Neuronal stem cell (in vitro differentiated cells): ENCODE data around the gene ZNF865.
A peak's percentile ranks its signal among the peaks of the same experiment; 100 is the strongest.

Experiments
- DNase-seq: peaks from one replicate; pipeline ENCODE4 v3.0.0-alpha.2; 2013; ENCODE audit warnings: low spot score
- H2AFZ ChIP-seq: one replicate; pipeline ENCODE4 v1.6.1; 2013; ENCODE audit warnings: mild to moderate bottlenecking, low read length, inconsistent platforms
- H2AK5ac ChIP-seq: 2 replicates; pipeline ENCODE4 v1.6.1; 2013; ENCODE audit warnings: low read depth, mild to moderate bottlenecking, inconsistent platforms, low read length, moderate library complexity, mixed read lengths
- H2BK120ac ChIP-seq: 2 replicates; pipeline ENCODE4 v1.6.1; 2013; ENCODE audit warnings: low read depth, mild to moderate bottlenecking, inconsistent platforms, low read length, moderate library complexity, mixed read lengths
- H2BK12ac ChIP-seq: one replicate; pipeline ENCODE4 v1.6.1; 2013; ENCODE audit warnings: low read length, inconsistent platforms
- H2BK15ac ChIP-seq: 2 replicates; pipeline ENCODE4 v1.6.1; 2013; ENCODE audit warnings: mild to moderate bottlenecking, low read length, inconsistent platforms, mixed read lengths
- H2BK5ac ChIP-seq: one replicate; pipeline ENCODE4 v1.6.1; 2013; ENCODE audit warnings: inconsistent platforms, mild to moderate bottlenecking, low read length, moderate library complexity
- H3K14ac ChIP-seq: one replicate; pipeline ENCODE4 v1.6.1; 2013; ENCODE audit warnings: low read length, inconsistent platforms
- H3K18ac ChIP-seq: 2 replicates; pipeline ENCODE4 v1.6.1; 2013; ENCODE audit warnings: low read length, inconsistent platforms
- H3K23ac ChIP-seq: 2 replicates; pipeline ENCODE4 v1.6.1; 2013; ENCODE audit warnings: low read depth, mild to moderate bottlenecking, mixed read lengths, low read length, inconsistent platforms; ENCODE audit not compliant: poor library complexity
- H3K27ac ChIP-seq: replicated peaks from 3 replicates; pipeline ENCODE4 v1.5.1; 2013; ENCODE audit warnings: low read length, inconsistent platforms
- H3K27me3 ChIP-seq, 3 experiments: 2 replicates each; pipeline ENCODE4 v1.6.1; 2013; ENCODE audit warnings: low read length in 3 of 3, mild to moderate bottlenecking in 2 of 3, inconsistent platforms in 1 of 3, low read depth in 1 of 3, mixed read lengths in 1 of 3, moderate library complexity in 1 of 3; ENCODE audit not compliant: control insufficient read depth in 3 of 3, insufficient read depth in 3 of 3
- H3K36me3 ChIP-seq, 2 donors: replicated peaks in 1 of 2; 2 replicates each; pipeline ENCODE4 v1.6.1; 2013; ENCODE audit warnings: low read length in 2 of 2; ENCODE audit not compliant: control insufficient read depth in 2 of 2, insufficient read depth in 2 of 2
- H3K4ac ChIP-seq: 2 replicates; pipeline ENCODE4 v1.6.1; 2013; ENCODE audit warnings: inconsistent platforms, mild to moderate bottlenecking, low read length, moderate library complexity
- H3K4me1 ChIP-seq, 2 donors: 1 replicate in 1 of 2; 2 replicates in 1 of 2; pipeline ENCODE4 v1.6.1; 2013; ENCODE audit warnings: low read length in 2 of 2, low read depth in 1 of 2; ENCODE audit not compliant: control insufficient read depth in 2 of 2, insufficient read depth in 1 of 2
- H3K4me2 ChIP-seq: one replicate; pipeline ENCODE4 v1.6.1; 2013; ENCODE audit warnings: mild to moderate bottlenecking, low read length, inconsistent platforms; ENCODE audit not compliant: insufficient read depth, poor library complexity, severe bottlenecking
- H3K4me3 ChIP-seq, 2 donors: 2 replicates each; pipeline ENCODE4 v1.5.1; 2013; ENCODE audit warnings: low read length in 2 of 2, mild to moderate bottlenecking in 2 of 2, inconsistent platforms in 1 of 2, moderate library complexity in 1 of 2
- H3K79me1 ChIP-seq: one replicate; pipeline ENCODE4 v1.6.1; 2013; ENCODE audit warnings: low read depth, mild to moderate bottlenecking, inconsistent platforms, low read length, moderate library complexity
- H3K9ac ChIP-seq: one replicate; pipeline ENCODE4 v1.6.1; 2013; ENCODE audit warnings: mild to moderate bottlenecking, low read depth, low read length, inconsistent platforms; ENCODE audit not compliant: poor library complexity
- H3K9me3 ChIP-seq, 2 donors: replicated peaks in 1 of 2; 2 replicates each; pipeline versions ENCODE3 to v1.6.1; 2013; ENCODE audit warnings: low read length in 2 of 2, mild to moderate bottlenecking in 2 of 2, inconsistent platforms in 1 of 2, low read depth in 1 of 2, mixed read lengths in 1 of 2, moderate library complexity in 1 of 2; ENCODE audit not compliant: control insufficient read depth in 2 of 2, insufficient read depth in 1 of 2
- H4K8ac ChIP-seq: one replicate; pipeline ENCODE4 v1.6.1; 2013; ENCODE audit warnings: low read depth, mild to moderate bottlenecking, inconsistent platforms, low read length, moderate library complexity
- H4K91ac ChIP-seq: one replicate; pipeline ENCODE4 v1.6.1; 2013; ENCODE audit warnings: low read length, low read depth, mild to moderate bottlenecking, inconsistent platforms; ENCODE audit not compliant: poor library complexity
- WGBS, 2 donors: extraction: QIAGEN DNeasy Blood & Tissue Kit; methylation state at CpG; one replicate each; pipeline ENCODE4 v1.1.7; 2013; ENCODE audit warnings: missing lambda C conversion rate in 2 of 2, mixed read lengths in 1 of 2; ENCODE audit not compliant: insufficient read length in 2 of 2, insufficient replicate concordance in 1 of 2; ENCODE audit errors: extremely low coverage in 2 of 2; 5-methylcytosine and 5-hydroxymethylcytosine counted together

Gene ZNF865

GRCh38 chr19:55652311-55653128, 47.1 kb downstream of the ZNF865 start:
- no CpG with 5 or more reads among the region's 71 CpGs for WGBS, 2 donors
- Histone ChIP-seq H3K4ac (no peak overlapping the region), H2BK12ac (no peak overlapping the region), H2BK5ac (no peak overlapping the region), H3K14ac (no peak overlapping the region), H3K4me2 (no peak overlapping the region), H3K9me3 (no peaks in the 10 kb centered on the region), H3K18ac (no peak overlapping the region), H3K79me1 (peaks cover 17% of the 10 kb centered on the region), H4K8ac (no peak overlapping the region), H3K36me3 (peaks cover 13 to 43% of the 10 kb centered on the region in 2 donors), H3K27ac (no peak overlapping the region), H2AK5ac (peak overlapping the region; percentile 70), H3K4me1 (peaks cover 15 to 19% of the 10 kb centered on the region in 2 donors), H4K91ac (no peak overlapping the region), H3K4me3 (no peak overlapping the region), H3K9ac (no peak overlapping the region), H2BK15ac (no peak overlapping the region), H2AFZ (no peak overlapping the region), H2BK120ac (no peak overlapping the region), H3K27me3 (no peaks in the 10 kb centered on the region), H3K23ac (peak overlapping the region; percentile 25)
- no peak for DNase-seq

GRCh38 chr19:55653651-55654322, 48.3 kb downstream of the ZNF865 start:
- peak overlapping the region; percentile 88 for H2BK15ac ChIP-seq
- H3K4me3 ChIP-seq, result peak overlapping the region; percentile 55 to 88
- no peak overlapping the region for H2BK12ac ChIP-seq
- peak overlapping the region; percentile 80 for H2AFZ ChIP-seq
- no peaks in the 10 kb centered on the region for H3K27me3 ChIP-seq
- H3K4me2 ChIP-seq, result peak overlapping the region; percentile 61
- peaks cover 15 to 54% of the 10 kb centered on the region in 2 donors for H3K36me3 ChIP-seq
- peak overlapping the region; percentile 71 for H3K4ac ChIP-seq
- H3K9ac ChIP-seq, result peak overlapping the region; percentile 86
- H2AK5ac ChIP-seq, result peak overlapping the region; percentile 86
- H3K9me3 ChIP-seq, result no peaks in the 10 kb centered on the region
- peak overlapping the region; percentile 99 for H3K27ac ChIP-seq
- DNase-seq, result peak; percentile 98
- WGBS, 2 donors, result no CpG with 5 or more reads among the region's 57 CpGs
- peaks cover 13% of the 10 kb centered on the region in 2 donors for H3K4me1 ChIP-seq
- H4K91ac ChIP-seq, result no peak overlapping the region
- H3K18ac ChIP-seq, result peak overlapping the region; percentile 98
- peak overlapping the region; percentile 90 for H3K23ac ChIP-seq
- H3K79me1 ChIP-seq, result peaks cover 13% of the 10 kb centered on the region
- peak overlapping the region; percentile 62 for H2BK5ac ChIP-seq
- peak overlapping the region; percentile 67 for H2BK120ac ChIP-seq
- H4K8ac ChIP-seq, result no peak overlapping the region
- H3K14ac ChIP-seq, result peak overlapping the region; percentile 79

- Histone ChIP-seq H2AFZ (peak overlapping the region; percentile 80), H3K9ac (peak overlapping the region; percentile 92), H3K27ac (peak overlapping the region; percentile 99), H3K79me1 (peaks cover 9% of the 10 kb centered on the region), H3K18ac (peak overlapping the region; percentile 98), H2BK120ac (peak overlapping the region; percentile 67), H3K14ac (no peak overlapping the region), H3K4me3 (peak overlapping the region; percentile 55 to 88), H3K9me3 (no peaks in the 10 kb centered on the region), H2BK5ac (peak overlapping the region; percentile 62), H2BK12ac (no peak overlapping the region), H4K91ac (no peak overlapping the region), H4K8ac (no peak overlapping the region), H3K36me3 (peaks cover 14 to 60% of the 10 kb centered on the region in 2 donors), H2BK15ac (peak overlapping the region; percentile 88), H3K4me2 (peak overlapping the region; percentile 61), H3K23ac (peak overlapping the region; percentile 90), H3K4me1 (peaks cover 11 to 12% of the 10 kb centered on the region in 2 donors), H3K4ac (no peak overlapping the region), H2AK5ac (peak overlapping the region; percentile 86), H3K27me3 (no peaks in the 10 kb centered on the region)
- peak; percentile 100 for DNase-seq
- WGBS, 2 donors, result no CpG with 5 or more reads among the region's 52 CpGs
Observed at GRCh38 chr19:55654323-55654867, 48.9 kb downstream of the ZNF865 start.
